ENCODE results near the gene PSMD1.
A peak's percentile ranks its signal among the peaks of the same experiment; 100 is the strongest.

PSMD1 gene

DNA sequence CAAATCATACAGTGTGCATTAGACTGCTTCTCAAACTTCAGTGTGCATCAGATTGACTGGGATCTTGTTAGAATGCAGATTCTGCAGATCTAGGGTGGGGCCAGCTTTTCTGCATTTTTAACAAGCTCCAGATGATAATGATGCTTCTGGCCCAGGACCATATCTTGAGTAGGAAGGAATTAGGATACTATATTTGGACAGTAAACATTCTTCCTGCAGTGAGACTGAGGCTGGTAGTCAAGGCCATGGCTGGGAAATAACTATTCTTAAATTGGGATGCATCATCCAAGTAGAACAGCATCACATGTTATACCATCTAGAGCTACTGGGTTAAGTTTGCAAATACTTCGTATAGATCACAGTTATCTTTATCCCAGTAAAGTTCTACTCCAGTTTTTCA is 113.4 kb downstream of the PSMD1 start:
- Histone ChIP-seq H3K4me3 (ENCODE audit: low read depth, low read length) (no peak overlapping the region), H3K18ac (ENCODE audit: low read length) (no peak overlapping the region), H3K9me3 (ENCODE audit: insufficient read depth, low read depth, low read length) (no peaks in the 10 kb centered on the region), H3K9ac (ENCODE audit: low read length) (no peak overlapping the region), H3K14ac (ENCODE audit: low read length) (no peak overlapping the region), H3K27me3 (ENCODE audit: insufficient read depth, low read length) (no peaks in the 10 kb centered on the region), H3K4me1 (ENCODE audit: control insufficient read depth in 1 of 2, insufficient read depth in 2 of 2, low read length in 2 of 2) (no peaks in the 10 kb centered on the region), H2BK12ac (ENCODE audit: low read length) (no peak overlapping the region), H3K4me2 (ENCODE audit: low read length) (no peak overlapping the region), H2AK5ac (ENCODE audit: low read length) (no peak overlapping the region), H3K23ac (ENCODE audit: low read length) (no peak overlapping the region), H3K27ac (ENCODE audit: low read depth, low read length) (no peak overlapping the region), H2AFZ (ENCODE audit: insufficient read depth, low read length, poor library complexity) (no peak overlapping the region), H4K91ac (ENCODE audit: low read depth, low read length) (no peak overlapping the region), H3K36me3 (ENCODE audit: control insufficient read depth in 1 of 2, insufficient read depth in 2 of 2, low read length in 2 of 2) (peaks cover 14 to 31% of the 10 kb centered on the region in 2 experiments), H3K79me1 (ENCODE audit: low read length) (no peaks in the 10 kb centered on the region), H4K8ac (ENCODE audit: low read depth, low read length) (no peak overlapping the region), H3K4ac (ENCODE audit: low read depth, low read length) (no peak overlapping the region), H3K79me2 (ENCODE audit: control insufficient read depth, insufficient read depth, low read length, poor library complexity) (no peaks in the 10 kb centered on the region), H2BK120ac (ENCODE audit: insufficient read depth, low read length, poor library complexity) (no peak overlapping the region), H2BK5ac (ENCODE audit: low read depth, low read length, poor library complexity) (no peak overlapping the region), H4K12ac (ENCODE audit: low read depth, low read length) (no peak overlapping the region)
- no CpG with 5 or more reads among the region's 1 CpG for WGBS (ENCODE audit: extremely low coverage, insufficient coverage, insufficient read length)
- DNase-seq = peak in 1 of 2 donors; percentile 39

DNA sequence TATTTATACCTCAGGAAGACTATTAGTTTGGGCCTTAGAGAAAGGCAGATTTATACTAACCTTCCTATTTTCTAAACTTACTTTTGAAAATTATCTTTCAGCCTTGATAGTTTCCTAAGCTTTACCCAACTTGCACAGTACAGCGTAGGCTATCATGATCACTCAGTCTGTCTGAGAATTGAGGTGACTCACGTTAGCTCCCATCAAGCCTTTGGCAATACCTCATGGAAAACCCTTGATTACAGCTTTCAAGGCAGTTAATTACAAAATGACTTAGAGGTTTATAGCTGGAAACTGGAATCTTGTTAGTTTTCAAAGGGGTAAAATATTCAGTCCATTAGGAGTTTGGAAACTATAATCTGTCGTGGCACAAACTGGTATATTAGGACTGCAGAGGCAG is 115.4 kb downstream of the PSMD1 start:
- no peak overlapping the region for H3K4ac ChIP-seq (ENCODE audit: low read depth, low read length)
- no CpG with 5 or more reads among the region's 3 CpGs for WGBS (ENCODE audit: extremely low coverage, insufficient coverage, insufficient read length)
- no peak overlapping the region for H3K18ac ChIP-seq (ENCODE audit: low read length)
- H4K8ac ChIP-seq (ENCODE audit: low read depth, low read length) = no peak overlapping the region
- H2AFZ ChIP-seq (ENCODE audit: insufficient read depth, low read length, poor library complexity) = no peak overlapping the region
- H2BK120ac ChIP-seq (ENCODE audit: insufficient read depth, low read length, poor library complexity) = no peak overlapping the region
- no peak overlapping the region for H3K14ac ChIP-seq (ENCODE audit: low read length)
- no peak overlapping the region for H2BK5ac ChIP-seq (ENCODE audit: low read depth, low read length, poor library complexity)
- peaks cover 1% of the 10 kb centered on the region for H3K9me3 ChIP-seq (ENCODE audit: insufficient read depth, low read depth, low read length)
- no peaks in the 10 kb centered on the region for H3K79me2 ChIP-seq (ENCODE audit: control insufficient read depth, insufficient read depth, low read length, poor library complexity)
- no peak overlapping the region for H3K4me3 ChIP-seq (ENCODE audit: low read depth, low read length)
- DNase-seq = no peak
- H4K91ac ChIP-seq (ENCODE audit: low read depth, low read length) = no peak overlapping the region
- no peak overlapping the region for H3K9ac ChIP-seq (ENCODE audit: low read length)
- H3K79me1 ChIP-seq (ENCODE audit: low read length) = no peaks in the 10 kb centered on the region
- H3K4me2 ChIP-seq (ENCODE audit: low read length) = no peak overlapping the region
- H2AK5ac ChIP-seq (ENCODE audit: low read length) = no peak overlapping the region
- no peak overlapping the region for H2BK12ac ChIP-seq (ENCODE audit: low read length)
- H3K27me3 ChIP-seq (ENCODE audit: insufficient read depth, low read length) = no peaks in the 10 kb centered on the region
- H3K36me3 ChIP-seq (ENCODE audit: control insufficient read depth in 1 of 2, insufficient read depth in 2 of 2, low read length in 2 of 2) = peaks cover 19 to 38% of the 10 kb centered on the region in 2 experiments
- no peak overlapping the region for H3K27ac ChIP-seq (ENCODE audit: low read depth, low read length)
- no peak overlapping the region for H4K12ac ChIP-seq (ENCODE audit: low read depth, low read length)
- H3K23ac ChIP-seq (ENCODE audit: low read length) = no peak overlapping the region
- no peaks in the 10 kb centered on the region for H3K4me1 ChIP-seq (ENCODE audit: control insufficient read depth in 1 of 2, insufficient read depth in 2 of 2, low read length in 2 of 2)

DNA sequence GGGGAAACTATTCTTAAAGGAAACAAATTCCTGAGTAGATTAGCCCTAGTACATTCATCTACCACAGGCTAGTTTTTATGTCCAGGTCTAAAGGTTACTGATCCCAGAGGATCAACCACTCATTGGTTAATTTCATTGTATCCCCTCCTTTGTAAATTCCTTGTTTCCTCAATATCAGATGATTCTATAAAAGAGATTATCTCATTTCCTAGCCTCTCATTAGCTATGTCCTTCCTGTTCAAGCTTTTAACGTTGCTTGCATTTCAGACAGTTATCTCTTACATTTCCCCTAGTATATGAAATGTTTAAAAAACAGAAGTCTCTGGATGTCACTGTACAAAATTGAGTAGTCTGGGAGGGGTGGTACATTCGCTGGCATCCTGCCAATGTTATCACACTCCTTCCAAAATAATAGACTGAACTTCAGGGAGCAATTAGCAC is 117.6 kb downstream of the PSMD1 start:
- Histone ChIP-seq H3K18ac (ENCODE audit: low read length) (no peak overlapping the region), H3K79me2 (ENCODE audit: control insufficient read depth, insufficient read depth, low read length, poor library complexity) (no peaks in the 10 kb centered on the region), H2BK5ac (ENCODE audit: low read depth, low read length, poor library complexity) (no peak overlapping the region), H3K4me3 (ENCODE audit: low read depth, low read length) (no peak overlapping the region), H3K23ac (ENCODE audit: low read length) (no peak overlapping the region), H3K36me3 (ENCODE audit: control insufficient read depth in 1 of 2, insufficient read depth in 2 of 2, low read length in 2 of 2) (peaks cover 17 to 31% of the 10 kb centered on the region in 2 experiments), H4K12ac (ENCODE audit: low read depth, low read length) (no peak overlapping the region), H2AK5ac (ENCODE audit: low read length) (no peak overlapping the region), H4K8ac (ENCODE audit: low read depth, low read length) (no peak overlapping the region), H3K4me2 (ENCODE audit: low read length) (no peak overlapping the region), H2BK12ac (ENCODE audit: low read length) (no peak overlapping the region), H3K27me3 (ENCODE audit: insufficient read depth, low read length) (no peaks in the 10 kb centered on the region), H3K9me3 (ENCODE audit: insufficient read depth, low read depth, low read length) (peaks cover 1% of the 10 kb centered on the region), H3K79me1 (ENCODE audit: low read length) (no peaks in the 10 kb centered on the region), H3K4me1 (ENCODE audit: control insufficient read depth in 1 of 2, insufficient read depth in 2 of 2, low read length in 2 of 2) (no peaks in the 10 kb centered on the region), H3K27ac (ENCODE audit: low read depth, low read length) (no peak overlapping the region), H2AFZ (ENCODE audit: insufficient read depth, low read length, poor library complexity) (no peak overlapping the region), H3K9ac (ENCODE audit: low read length) (no peak overlapping the region), H2BK120ac (ENCODE audit: insufficient read depth, low read length, poor library complexity) (no peak overlapping the region), H3K14ac (ENCODE audit: low read length) (no peak overlapping the region), H4K91ac (ENCODE audit: low read depth, low read length) (no peak overlapping the region), H3K4ac (ENCODE audit: low read depth, low read length) (no peak overlapping the region)
- DNase-seq = no peak
- WGBS (ENCODE audit: extremely low coverage, insufficient coverage, insufficient read length) = no CpG with 5 or more reads among the region's 2 CpGs

DNA sequence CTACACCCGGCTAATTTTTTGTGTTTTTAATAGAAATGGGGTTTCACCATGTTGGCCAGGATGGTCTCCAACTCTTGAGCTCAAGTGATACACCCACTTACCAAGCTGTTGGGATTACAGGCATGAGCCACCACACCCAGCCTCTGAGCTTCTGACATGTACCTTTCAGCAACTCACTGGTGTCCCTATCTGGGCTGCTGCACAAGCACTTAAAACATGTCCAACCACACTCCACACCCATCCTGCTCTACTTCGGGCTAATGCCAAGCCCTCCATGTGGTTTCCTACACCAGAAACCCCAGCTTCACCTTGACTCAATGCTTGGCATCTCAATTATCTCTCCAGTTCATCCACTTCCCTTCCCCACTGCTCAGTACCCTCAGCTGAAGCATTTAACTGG is 119.4 kb downstream of the PSMD1 start:
- no CpG with 5 or more reads among the region's 2 CpGs for WGBS (ENCODE audit: extremely low coverage, insufficient coverage, insufficient read length)
- DNase-seq = no peak
- no peak overlapping the region for H2BK120ac ChIP-seq (ENCODE audit: insufficient read depth, low read length, poor library complexity)

More for the DNA sequence above, 119.4 kb downstream of the PSMD1 start:
- H2AK5ac ChIP-seq (ENCODE audit: low read length) = no peak overlapping the region
- H3K23ac ChIP-seq (ENCODE audit: low read length) = no peak overlapping the region
- no peak overlapping the region for H2BK5ac ChIP-seq (ENCODE audit: low read depth, low read length, poor library complexity)
- no peak overlapping the region for H3K4me2 ChIP-seq (ENCODE audit: low read length)
- no peak overlapping the region for H4K12ac ChIP-seq (ENCODE audit: low read depth, low read length)
- H3K4me1 ChIP-seq (ENCODE audit: control insufficient read depth in 1 of 2, insufficient read depth in 2 of 2, low read length in 2 of 2) = no peaks in the 10 kb centered on the region
- H3K27ac ChIP-seq (ENCODE audit: low read depth, low read length) = no peak overlapping the region
- no peak overlapping the region for H3K4me3 ChIP-seq (ENCODE audit: low read depth, low read length)
- H3K9me3 ChIP-seq (ENCODE audit: insufficient read depth, low read depth, low read length) = peaks cover 1% of the 10 kb centered on the region
- no peak overlapping the region for H2AFZ ChIP-seq (ENCODE audit: insufficient read depth, low read length, poor library complexity)
- H3K27me3 ChIP-seq (ENCODE audit: insufficient read depth, low read length) = no peaks in the 10 kb centered on the region
- H2BK12ac ChIP-seq (ENCODE audit: low read length) = no peak overlapping the region
- peaks cover 15 to 24% of the 10 kb centered on the region in 2 experiments for H3K36me3 ChIP-seq (ENCODE audit: control insufficient read depth in 1 of 2, insufficient read depth in 2 of 2, low read length in 2 of 2)
- no peak overlapping the region for H4K8ac ChIP-seq (ENCODE audit: low read depth, low read length)
- H3K79me2 ChIP-seq (ENCODE audit: control insufficient read depth, insufficient read depth, low read length, poor library complexity) = no peaks in the 10 kb centered on the region
- H3K14ac ChIP-seq (ENCODE audit: low read length) = no peak overlapping the region
- H3K4ac ChIP-seq (ENCODE audit: low read depth, low read length) = no peak overlapping the region
- no peaks in the 10 kb centered on the region for H3K79me1 ChIP-seq (ENCODE audit: low read length)
- no peak overlapping the region for H3K18ac ChIP-seq (ENCODE audit: low read length)
- no peak overlapping the region for H4K91ac ChIP-seq (ENCODE audit: low read depth, low read length)
- no peak overlapping the region for H3K9ac ChIP-seq (ENCODE audit: low read length)

Measured in trophoblast cell (in vitro differentiated cells and primary cell).